Measurements from ENCODE around the gene OMD.

The OMD gene

GRCh38 chr9:92424340-92424739, at the start of gene OMD:
OMD (minus strand) TSS chr9:92424471; CDS start chr9:92417558, 6,913 bp downstream.
- peak; percentile 23 for DNase-seq (ENCODE audit: low read depth)

- DNase-seq (ENCODE audit: low read depth): no peak
Observed at GRCh38 chr9:92468206-92468605, 43.9 kb upstream of the OMD start.

GRCh38 chr9:92467511-92467910, 43.2 kb upstream of the OMD start:
- no peak for DNase-seq (ENCODE audit: low read depth)

GRCh38 chr9:92467041-92467440, 42.8 kb upstream of the OMD start:
- no peak for DNase-seq (ENCODE audit: low read depth)

GRCh38 chr9:92463984-92464383, 39.7 kb upstream of the OMD start:
- DNase-seq (ENCODE audit: low read depth): peak; percentile 80

- DNase-seq (ENCODE audit: low read depth): no peak
Observed at GRCh38 chr9:92463387-92463786, 39.1 kb upstream of the OMD start.

GRCh38 chr9:92457576-92457975, 33.3 kb upstream of the OMD start:
- DNase-seq (ENCODE audit: low read depth): no peak

- DNase-seq (ENCODE audit: low read depth): no peak
Observed at GRCh38 chr9:92455217-92455616, 30.9 kb upstream of the OMD start.

GRCh38 chr9:92446536-92446935, 22.3 kb upstream of the OMD start:
- DNase-seq (ENCODE audit: low read depth): no peak

- DNase-seq (ENCODE audit: low read depth): no peak
Observed at GRCh38 chr9:92444841-92445240, 20.6 kb upstream of the OMD start.

GRCh38 chr9:92440751-92441046, 16.4 kb upstream of the OMD start:
- DNase-seq (ENCODE audit: low read depth): no peak

- DNase-seq (ENCODE audit: low read depth): peak; percentile 17
Observed at GRCh38 chr9:92439921-92440750, 15.9 kb upstream of the OMD start.

- DNase-seq (ENCODE audit: low read depth): peak; percentile 32
Observed at GRCh38 chr9:92438900-92439526, 14.7 kb upstream of the OMD start.

- no peak for DNase-seq (ENCODE audit: low read depth)
Observed at GRCh38 chr9:92435263-92435662, 11.0 kb upstream of the OMD start.

GRCh38 chr9:92432972-92433548, 8.8 kb upstream of the OMD start:
- DNase-seq (ENCODE audit: low read depth): no peak

GRCh38 chr9:92432350-92432749, 8.1 kb upstream of the OMD start:
- peak; percentile 12 for DNase-seq (ENCODE audit: low read depth)

GRCh38 chr9:92429836-92430235, 5.6 kb upstream of the OMD start:
- no peak for DNase-seq (ENCODE audit: low read depth)

GRCh38 chr9:92426501-92427145, 2.4 kb upstream of the OMD start:
- no peak for DNase-seq (ENCODE audit: low read depth)

GRCh38 chr9:92425474-92425873, 1.2 kb upstream of the OMD start:
- peak; percentile 51 for DNase-seq (ENCODE audit: low read depth)

- no peak for DNase-seq (ENCODE audit: low read depth)
Observed at GRCh38 chr9:92423612-92424011, 659 bp downstream of the OMD start.

- DNase-seq (ENCODE audit: low read depth): no peak
Observed at GRCh38 chr9:92422611-92423338, 1.5 kb downstream of the OMD start.

GRCh38 chr9:92414566-92414965, 9.7 kb downstream of the OMD start:
- no peak for DNase-seq (ENCODE audit: low read depth)

All from fibroblast of the conjunctiva (primary cell).